GM18502 (cell line): ENCODE data around the gene EGLN1.
"Not testable (repeated sequence)": the region's sequence is repeated elsewhere in the genome, so short reads cannot be mapped to it uniquely, and the experiment has no call there.

ENCODE experiments used
- ATAC-seq: cut with Tn5 transposase; IDR thresholded peaks from one replicate; pipeline ENCODE4 v1.9.1; 2021; ENCODE audit warnings: mild to moderate bottlenecking; ENCODE audit not compliant: unreplicated experiment, poor library complexity

EGLN1 gene

GRCh38 chr1:231372501-231372900 is 49.6 kb downstream of the EGLN1 start:
- no peak for ATAC-seq

GRCh38 chr1:231369282-231369681 is 52.8 kb downstream of the EGLN1 start:
- ATAC-seq = no peak

- ATAC-seq = no peak
Observed at GRCh38 chr1:231364192-231364591, 57.9 kb downstream of the EGLN1 start.

- ATAC-seq = no peak
Observed at GRCh38 chr1:231363624-231364023, 58.5 kb downstream of the EGLN1 start.

GRCh38 chr1:231362325-231362724 is 59.8 kb downstream of the EGLN1 start:
- no peak for ATAC-seq

GRCh38 chr1:231359113-231359512 is 63.0 kb downstream of the EGLN1 start:
- ATAC-seq = no peak

GRCh38 chr1:231357831-231358354 is 64.2 kb downstream of the EGLN1 start:
- peak; percentile 73 for ATAC-seq

GRCh38 chr1:231357187-231357772 is 64.8 kb downstream of the EGLN1 start:
- ATAC-seq = no peak

GRCh38 chr1:231355171-231355570 is 66.9 kb downstream of the EGLN1 start:
- no peak for ATAC-seq

GRCh38 chr1:231354330-231355020 is 67.6 kb downstream of the EGLN1 start:
- no peak for ATAC-seq

- no peak for ATAC-seq
Observed at GRCh38 chr1:231353086-231353485, 69.0 kb downstream of the EGLN1 start.

- no peak for ATAC-seq
Observed at GRCh38 chr1:231351816-231352215, 70.3 kb downstream of the EGLN1 start.

- ATAC-seq = not testable (repeated sequence)
Observed at GRCh38 chr1:231348856-231349255, 73.2 kb downstream of the EGLN1 start.

- ATAC-seq = no peak
Observed at GRCh38 chr1:231348442-231348841, 73.6 kb downstream of the EGLN1 start.

- no peak for ATAC-seq
Observed at GRCh38 chr1:231347961-231348360, 74.1 kb downstream of the EGLN1 start.

GRCh38 chr1:231340328-231341013 is 81.6 kb downstream of the EGLN1 start:
- ATAC-seq = no peak

- ATAC-seq = no peak
Observed at GRCh38 chr1:231338270-231339128, 83.6 kb downstream of the EGLN1 start, which contains the start of gene SPRTN. SPRTN (plus strand) TSS chr1:231338293; CDS start chr1:231338384, 91 bp downstream.

- ATAC-seq = peak; percentile 79
Observed at GRCh38 chr1:231337472-231338269, 84.4 kb downstream of the EGLN1 start, which contains the start of gene EXOC8. EXOC8 (minus strand) TSS chr1:231337852; CDS start chr1:231337745, 107 bp downstream.

- ATAC-seq = peak; percentile 5
Observed at GRCh38 chr1:231337043-231337471, 85.0 kb downstream of the EGLN1 start.
